Measurements from ENCODE around the gene RPN2. TPM values are rescaled to one million over a fixed set of nuclear protein-coding genes. Genes with fewer than 3 reads are reported as not detected.
"Not testable (repeated sequence)": the region's sequence is repeated elsewhere in the genome, so short reads cannot be mapped to it uniquely, and the experiment has no call there.

Gene RPN2
- polyA plus RNA-seq, 3 donors, result 169 to 215 (median 199) TPM

- Mint-ChIP-seq H3K27ac (peak overlapping the region in 1 of 7 donors; percentile 6), H3K9me3 (peaks cover 5 to 12% (median 6%) of the 10 kb centered on the region in 7 donors)
- H3K79me2 ChIP-seq (ENCODE audit: insufficient read depth, low read length), result no peaks in the 10 kb centered on the region
These were observed 31.9 kb upstream of the RPN2 start for GRCh38 chr20:37147250-37147649.

DNA sequence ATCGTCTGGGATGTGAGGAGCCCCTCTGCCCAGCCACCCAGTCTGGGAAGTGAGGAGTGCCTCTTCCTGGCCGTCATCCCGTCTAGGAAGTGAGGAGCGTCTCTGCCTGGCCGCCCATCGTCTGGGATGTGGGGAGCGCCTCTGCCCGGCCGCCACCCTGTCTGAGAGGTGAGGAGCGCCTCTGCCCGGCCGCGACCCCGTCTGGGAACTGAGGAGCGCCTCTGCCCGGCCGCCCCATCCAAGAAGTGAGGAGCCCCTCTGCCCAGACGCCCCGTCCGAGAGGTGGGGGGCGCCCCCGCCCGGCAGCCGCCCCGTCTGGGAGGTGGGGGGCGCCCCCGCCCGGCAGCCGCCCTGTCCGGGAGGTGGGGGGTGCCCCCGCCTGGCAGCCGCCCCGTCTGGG is 28.3 kb upstream of the RPN2 start:
- H3K4me3 ChIP-seq (replicated peaks in 1 of 3; ENCODE audit: low read depth in 2 of 3, low read length in 3 of 3); H3K79me2 ChIP-seq (ENCODE audit: insufficient read depth, low read length); H3K27me3 ChIP-seq (ENCODE audit: control insufficient read depth in 2 of 2, insufficient read depth in 2 of 2, low read length in 2 of 2); H3K4me3 Mint-ChIP-seq; H3K4me1 ChIP-seq (ENCODE audit: control insufficient read depth in 1 of 2, insufficient read depth in 2 of 2, low read length in 2 of 2); DNase-seq; intact Hi-C loops (cut with micrococcal nuclease); H3K9ac ChIP-seq (ENCODE audit: insufficient read depth, low read length, poor library complexity, severe bottlenecking); H3K4me1 Mint-ChIP-seq; H3K27ac Mint-ChIP-seq; H3K36me3 Mint-ChIP-seq; H3K9me3 ChIP-seq (replicated peaks in 1 of 2; ENCODE audit: control insufficient read depth in 1 of 2, insufficient read depth in 1 of 2, low read length in 2 of 2); H3K4me2 ChIP-seq (replicated peaks; ENCODE audit: extremely low read depth, low read length, poor library complexity, severe bottlenecking); H3K27ac ChIP-seq (ENCODE audit: low read depth in 1 of 2, low read length in 2 of 2); H4K20me1 ChIP-seq (ENCODE audit: insufficient read depth, low read length); H3K36me3 ChIP-seq (replicated peaks in 1 of 2; ENCODE audit: control insufficient read depth in 1 of 2, insufficient read depth in 2 of 2, low read length in 2 of 2); H3K27me3 Mint-ChIP-seq (ENCODE audit: low read depth in 3 of 3); H2AFZ ChIP-seq (ENCODE audit: insufficient read depth, low read depth, low read length, poor library complexity, severe bottlenecking): not testable (repeated sequence)
- peaks cover 5 to 12% (median 6%) of the 10 kb centered on the region in 7 donors for H3K9me3 Mint-ChIP-seq
- WGBS (ENCODE audit: insufficient coverage), result 100% methylated on average over 11 of the region's 33 CpGs

More at GRCh38 chr20:37147250-37147649, 31.9 kb upstream of the RPN2 start:
- Histone ChIP-seq H3K27me3 (ENCODE audit: control insufficient read depth in 2 of 2, insufficient read depth in 2 of 2, low read length in 2 of 2) (no peaks in the 10 kb centered on the region), H2AFZ (ENCODE audit: insufficient read depth, low read depth, low read length, poor library complexity, severe bottlenecking) (no peak overlapping the region), H3K27ac (ENCODE audit: low read depth in 1 of 2, low read length in 2 of 2) (no peak overlapping the region), H3K4me2 (replicated peaks; ENCODE audit: extremely low read depth, low read length, poor library complexity, severe bottlenecking) (no peak overlapping the region), H4K20me1 (ENCODE audit: insufficient read depth, low read length) (no peaks in the 10 kb centered on the region), H3K4me1 (ENCODE audit: control insufficient read depth in 1 of 2, insufficient read depth in 2 of 2, low read length in 2 of 2) (no peaks in the 10 kb centered on the region), H3K4me3 (replicated peaks in 1 of 3; ENCODE audit: low read depth in 2 of 3, low read length in 3 of 3) (no peak overlapping the region), H3K9ac (ENCODE audit: insufficient read depth, low read length, poor library complexity, severe bottlenecking) (no peak overlapping the region), H3K9me3 (replicated peaks in 1 of 2; ENCODE audit: control insufficient read depth in 1 of 2, insufficient read depth in 1 of 2, low read length in 2 of 2) (no peaks in the 10 kb centered on the region), H3K36me3 (replicated peaks in 1 of 2; ENCODE audit: control insufficient read depth in 1 of 2, insufficient read depth in 2 of 2, low read length in 2 of 2) (no peaks in the 10 kb centered on the region)
- Mint-ChIP-seq H3K27me3 (ENCODE audit: low read depth in 3 of 3) (peaks cover 0 to 2% (median 0%) of the 10 kb centered on the region in 3 donors), H3K4me1 (peaks cover 4% of the 10 kb centered on the region), H3K36me3 (peaks cover 0 to 3% of the 10 kb centered on the region in 2 donors), H3K4me3 (no peak overlapping the region)
- TF ChIP-seq, protein P1, sequence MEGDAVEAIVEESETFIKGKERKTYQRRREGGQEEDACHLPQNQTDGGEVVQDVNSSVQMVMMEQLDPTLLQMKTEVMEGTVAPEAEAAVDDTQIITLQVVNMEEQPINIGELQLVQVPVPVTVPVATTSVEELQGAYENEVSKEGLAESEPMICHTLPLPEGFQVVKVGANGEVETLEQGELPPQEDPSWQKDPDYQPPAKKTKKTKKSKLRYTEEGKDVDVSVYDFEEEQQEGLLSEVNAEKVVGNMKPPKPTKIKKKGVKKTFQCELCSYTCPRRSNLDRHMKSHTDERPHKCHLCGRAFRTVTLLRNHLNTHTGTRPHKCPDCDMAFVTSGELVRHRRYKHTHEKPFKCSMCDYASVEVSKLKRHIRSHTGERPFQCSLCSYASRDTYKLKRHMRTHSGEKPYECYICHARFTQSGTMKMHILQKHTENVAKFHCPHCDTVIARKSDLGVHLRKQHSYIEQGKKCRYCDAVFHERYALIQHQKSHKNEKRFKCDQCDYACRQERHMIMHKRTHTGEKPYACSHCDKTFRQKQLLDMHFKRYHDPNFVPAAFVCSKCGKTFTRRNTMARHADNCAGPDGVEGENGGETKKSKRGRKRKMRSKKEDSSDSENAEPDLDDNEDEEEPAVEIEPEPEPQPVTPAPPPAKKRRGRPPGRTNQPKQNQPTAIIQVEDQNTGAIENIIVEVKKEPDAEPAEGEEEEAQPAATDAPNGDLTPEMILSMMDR (IDR thresholded peaks at IDR 0.05), result no peak
- WGBS (ENCODE audit: insufficient coverage), result no CpG with 5 or more reads among the region's 6 CpGs
- intact Hi-C loops (cut with micrococcal nuclease), result no loop called here
- no peak for DNase-seq

All from CD14-positive monocyte (primary cell).